Measurements from ENCODE around the gene TMEM220. TPM values are rescaled to one million over a fixed set of nuclear protein-coding genes. Genes with fewer than 3 reads are reported as not detected.

Gene TMEM220
- total RNA-seq, 1 donor from 2014 or later: 2.3 TPM

DNA sequence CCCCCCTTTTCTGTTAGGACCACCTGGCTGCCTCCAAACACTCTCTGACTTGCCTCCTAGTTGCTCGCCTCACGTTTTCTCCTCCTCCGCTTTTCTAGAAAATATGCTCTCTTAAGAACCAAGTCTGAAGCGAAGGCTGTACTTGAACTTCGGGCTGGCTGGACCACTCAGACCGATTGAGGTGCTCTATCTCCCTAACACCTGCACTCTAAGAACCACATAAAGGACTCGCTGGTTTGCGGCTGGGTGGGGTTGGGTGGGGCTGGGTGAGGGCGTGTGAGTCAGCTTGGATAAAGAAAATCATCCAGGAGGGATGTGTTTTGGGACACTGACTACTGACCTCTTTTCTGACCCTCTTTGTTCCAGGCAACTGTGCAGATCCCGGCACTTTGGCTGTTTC is 22.9 kb upstream of the TMEM220 start:
- no peaks in the 10 kb centered on the region for H3K4me1 Mint-ChIP-seq (ENCODE audit: unreplicated experiment)
- H3K4me3 Mint-ChIP-seq (ENCODE audit: unreplicated experiment): no peak overlapping the region
- no peaks in the 10 kb centered on the region for H3K36me3 Mint-ChIP-seq (ENCODE audit: low read depth, unreplicated experiment)
- no peak for DNase-seq (ENCODE audit: low spot score)
- no peak for TF ChIP-seq CTCF (IDR thresholded peaks at IDR 0.05; ENCODE audit: unreplicated experiment)
- no peak overlapping the region for H3K27ac Mint-ChIP-seq (ENCODE audit: unreplicated experiment)
- H3K9me3 Mint-ChIP-seq (ENCODE audit: unreplicated experiment): no peaks in the 10 kb centered on the region
- H3K27me3 Mint-ChIP-seq (ENCODE audit: unreplicated experiment): peaks cover 16% of the 10 kb centered on the region

DNA sequence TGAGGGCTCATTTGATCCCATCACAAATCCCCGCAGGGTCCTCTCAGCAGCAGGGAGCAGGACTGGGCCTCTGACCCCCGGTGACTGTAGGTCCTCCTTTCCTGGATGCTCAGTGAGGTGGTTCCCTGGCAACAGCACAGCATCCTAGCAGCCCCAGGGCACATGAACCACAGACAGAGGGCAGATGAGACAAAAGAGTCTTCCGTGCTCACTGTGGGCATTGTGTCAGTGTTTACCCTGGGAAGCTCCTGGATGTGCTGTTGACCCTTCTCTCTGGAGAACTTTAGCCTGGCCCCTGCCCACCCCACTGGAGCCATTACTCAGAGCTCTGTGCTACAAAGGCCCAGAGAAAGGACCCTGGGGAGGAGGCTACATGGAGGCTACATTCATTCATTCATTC is 21.7 kb upstream of the TMEM220 start:
- Mint-ChIP-seq H3K27me3 (ENCODE audit: unreplicated experiment) (peaks cover 12% of the 10 kb centered on the region), H3K4me3 (ENCODE audit: unreplicated experiment) (no peak overlapping the region), H3K36me3 (ENCODE audit: low read depth, unreplicated experiment) (no peaks in the 10 kb centered on the region), H3K27ac (ENCODE audit: unreplicated experiment) (no peak overlapping the region), H3K4me1 (ENCODE audit: unreplicated experiment) (no peaks in the 10 kb centered on the region), H3K9me3 (ENCODE audit: unreplicated experiment) (no peaks in the 10 kb centered on the region)
- TF ChIP-seq CTCF (IDR thresholded peaks at IDR 0.05; ENCODE audit: unreplicated experiment): no peak
- DNase-seq (ENCODE audit: low spot score): no peak

- Mint-ChIP-seq H3K4me3 (ENCODE audit: unreplicated experiment) (no peak overlapping the region), H3K4me1 (ENCODE audit: unreplicated experiment) (no peaks in the 10 kb centered on the region), H3K9me3 (ENCODE audit: unreplicated experiment) (no peaks in the 10 kb centered on the region), H3K27ac (ENCODE audit: unreplicated experiment) (no peak overlapping the region), H3K27me3 (ENCODE audit: unreplicated experiment) (peaks cover 7% of the 10 kb centered on the region), H3K36me3 (ENCODE audit: low read depth, unreplicated experiment) (no peaks in the 10 kb centered on the region)
- DNase-seq (ENCODE audit: low spot score): no peak
- no peak for TF ChIP-seq CTCF (IDR thresholded peaks at IDR 0.05; ENCODE audit: unreplicated experiment)
Measured at GRCh38 chr17:10750210-10750609, 20.4 kb upstream of the TMEM220 start.

DNA sequence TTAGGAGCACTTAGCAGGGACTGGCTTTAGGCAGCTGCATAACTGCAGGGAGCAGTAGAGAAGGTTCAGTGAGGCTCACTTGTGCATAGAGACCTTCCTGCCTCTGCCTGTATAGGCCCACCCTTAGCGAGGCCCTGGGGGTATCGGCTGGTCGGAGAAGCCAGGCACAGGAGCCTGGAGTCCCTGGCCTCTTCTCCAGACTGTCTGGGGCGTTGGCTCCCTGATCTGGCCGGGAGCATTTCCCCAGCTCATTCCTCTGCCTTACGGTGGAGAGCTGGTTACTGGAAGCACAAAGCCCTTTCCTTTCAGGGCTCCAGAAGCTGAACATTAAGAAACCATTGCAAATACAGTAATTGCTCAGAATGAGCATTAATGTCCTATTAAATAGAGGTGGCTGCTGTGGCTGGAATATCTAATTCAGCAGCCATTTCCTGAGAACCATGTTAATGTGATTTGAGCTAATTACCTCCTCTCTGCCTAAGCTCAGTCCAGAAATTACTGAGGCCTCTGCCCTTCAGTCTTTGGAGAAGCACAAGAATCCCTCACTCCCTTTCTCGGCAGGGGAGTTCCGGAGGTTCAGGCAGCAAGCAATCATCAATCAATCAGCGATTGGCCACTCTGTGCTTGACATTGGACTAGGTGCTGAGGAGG is 18.8 kb upstream of the TMEM220 start:
- Mint-ChIP-seq H3K36me3 (ENCODE audit: low read depth, unreplicated experiment) (no peaks in the 10 kb centered on the region), H3K9me3 (ENCODE audit: unreplicated experiment) (no peaks in the 10 kb centered on the region), H3K27me3 (ENCODE audit: unreplicated experiment) (peaks cover 4% of the 10 kb centered on the region), H3K27ac (ENCODE audit: unreplicated experiment) (no peak overlapping the region), H3K4me3 (ENCODE audit: unreplicated experiment) (no peak overlapping the region), H3K4me1 (ENCODE audit: unreplicated experiment) (no peaks in the 10 kb centered on the region)
- no peak for TF ChIP-seq CTCF (IDR thresholded peaks at IDR 0.05; ENCODE audit: unreplicated experiment)
- no peak for DNase-seq (ENCODE audit: low spot score)

DNA sequence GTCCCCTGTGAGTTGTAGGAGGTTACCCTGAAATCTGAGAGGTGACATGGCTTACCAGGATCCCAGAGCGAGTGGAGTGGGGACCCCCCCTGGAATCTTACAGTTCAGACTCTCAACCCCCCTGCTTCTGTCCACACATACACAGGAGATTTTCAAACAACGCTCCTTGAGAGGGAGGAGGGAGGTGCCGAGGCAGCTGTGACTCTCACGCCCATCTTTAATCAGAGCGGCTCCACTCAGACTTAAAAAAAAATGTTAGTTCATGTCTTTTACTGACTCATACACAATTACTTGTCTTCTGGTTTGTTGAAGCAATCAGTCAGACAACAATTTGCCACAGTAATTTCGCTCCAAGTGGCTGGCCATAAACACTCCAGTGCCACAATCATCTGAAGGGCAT is 15.4 kb upstream of the TMEM220 start:
- H3K9me3 Mint-ChIP-seq (ENCODE audit: unreplicated experiment): no peaks in the 10 kb centered on the region
- DNase-seq (ENCODE audit: low spot score): no peak
- no peak overlapping the region for H3K27ac Mint-ChIP-seq (ENCODE audit: unreplicated experiment)
- H3K27me3 Mint-ChIP-seq (ENCODE audit: unreplicated experiment): peaks cover 5% of the 10 kb centered on the region
- no peaks in the 10 kb centered on the region for H3K4me1 Mint-ChIP-seq (ENCODE audit: unreplicated experiment)
- H3K36me3 Mint-ChIP-seq (ENCODE audit: low read depth, unreplicated experiment): no peaks in the 10 kb centered on the region
- H3K4me3 Mint-ChIP-seq (ENCODE audit: unreplicated experiment): no peak overlapping the region
- TF ChIP-seq CTCF (IDR thresholded peaks at IDR 0.05; ENCODE audit: unreplicated experiment): no peak

Data from endothelial cell (in vitro differentiated cells).